HG03103 (cell line): ENCODE results near the gene CHRNA7.

ENCODE experiments used
- ATAC-seq: cut with Tn5 transposase; IDR thresholded peaks from one replicate; pipeline ENCODE4 v1.9.1; 2021; ENCODE audit warnings: low read depth; ENCODE audit not compliant: unreplicated experiment

The CHRNA7 gene

GRCh38 chr15:32029862-32030781 is at the start of gene CHRNA7:
TSS of gene CHRNA7 (plus strand) at chr15:32030515. CDS start at chr15:32030595, 80 bp downstream.
- peak; percentile 87 for ATAC-seq

DNA sequence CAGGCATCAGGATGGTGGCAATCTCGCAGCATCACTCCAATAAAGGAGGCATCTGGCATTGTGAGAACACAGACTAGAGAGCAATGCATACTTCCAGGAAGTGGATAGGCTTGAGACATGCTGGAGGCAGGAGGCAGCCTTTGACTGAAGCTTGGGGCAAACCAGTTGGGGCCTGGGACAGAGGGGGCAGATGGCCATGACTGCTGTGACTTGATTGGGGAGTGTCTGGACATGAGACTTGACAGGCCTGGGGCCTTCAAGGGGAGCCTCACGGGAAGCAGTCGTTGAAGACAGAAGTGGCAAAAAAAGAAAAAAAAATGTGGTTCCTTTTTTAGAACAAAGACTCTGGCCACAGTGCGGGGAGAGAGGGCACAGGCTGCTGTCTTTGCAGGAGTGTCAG is 44.7 kb upstream of the CHRNA7 start:
- no peak for ATAC-seq

GRCh38 chr15:31993062-31993461 is 37.3 kb upstream of the CHRNA7 start:
- ATAC-seq = no peak

DNA sequence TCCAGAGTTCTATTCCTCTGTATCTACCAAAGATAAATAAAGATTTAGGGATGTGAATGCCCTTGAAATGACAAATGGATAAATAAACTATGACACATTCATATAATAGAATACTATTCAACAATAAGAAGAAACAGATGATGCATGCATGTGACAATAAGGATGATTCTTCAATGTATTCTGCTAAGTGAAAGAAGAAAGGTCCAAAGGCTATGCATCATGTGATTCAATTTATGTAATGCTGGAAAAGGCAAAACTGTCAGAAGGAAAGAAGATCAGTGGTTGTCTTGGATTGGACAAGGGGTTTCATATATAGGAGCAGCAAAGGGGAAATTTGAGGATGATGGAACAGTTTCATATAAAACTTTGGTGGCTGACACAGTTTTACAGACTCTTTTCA is 32.6 kb upstream of the CHRNA7 start:
- no peak for ATAC-seq

DNA sequence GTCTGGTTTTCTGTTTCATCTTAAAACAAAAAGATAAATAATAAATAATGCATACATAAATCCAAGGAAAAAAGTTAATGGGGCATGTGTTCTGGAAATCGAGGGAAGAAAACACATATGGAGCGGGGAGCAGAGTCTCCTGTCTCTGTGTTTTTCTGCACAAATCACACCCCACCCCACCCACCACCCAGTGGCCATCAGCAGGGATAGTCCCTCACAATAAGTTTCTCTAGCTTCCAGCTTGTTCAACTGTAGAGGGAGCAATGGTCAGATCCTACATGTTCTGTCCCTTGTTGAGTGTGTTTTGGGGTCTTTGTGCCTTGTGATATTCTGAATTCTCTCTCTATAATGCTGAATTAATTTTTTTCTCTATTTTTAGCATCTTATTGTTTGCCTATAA is 26.8 kb upstream of the CHRNA7 start:
- ATAC-seq = no peak

GRCh38 chr15:32004249-32004648 is 26.1 kb upstream of the CHRNA7 start:
- ATAC-seq = no peak

GRCh38 chr15:32007355-32007960 is 22.9 kb upstream of the CHRNA7 start:
- no peak for ATAC-seq

- ATAC-seq = no peak
Measured at GRCh38 chr15:32014953-32015352, 15.4 kb upstream of the CHRNA7 start.

DNA sequence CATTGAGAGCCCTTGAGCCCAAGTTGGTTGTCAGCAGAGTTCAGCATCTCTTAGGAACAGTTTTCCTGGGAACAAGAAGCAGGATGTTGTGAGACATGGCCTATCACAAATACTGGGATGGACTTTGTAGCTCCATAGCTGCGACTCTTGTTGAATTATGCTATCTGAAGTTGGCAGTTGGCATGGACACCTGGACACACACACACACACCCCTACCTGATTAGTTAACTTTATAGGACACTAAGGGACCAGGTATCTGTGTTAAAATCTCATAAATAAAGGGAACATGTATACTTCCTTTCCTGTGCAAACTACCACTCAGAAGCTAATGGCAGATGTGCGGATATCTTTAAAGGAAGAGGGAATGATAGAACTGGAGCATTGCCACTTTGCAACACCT is 10.2 kb upstream of the CHRNA7 start:
- no peak for ATAC-seq

- ATAC-seq = no peak
Measured at GRCh38 chr15:32028921-32029320, 1.4 kb upstream of the CHRNA7 start.

GRCh38 chr15:32029409-32029861 is 880 bp upstream of the CHRNA7 start:
- ATAC-seq = no peak

- ATAC-seq = peak; percentile 14
Measured at GRCh38 chr15:32030795-32031194, 480 bp downstream of the CHRNA7 start.

DNA sequence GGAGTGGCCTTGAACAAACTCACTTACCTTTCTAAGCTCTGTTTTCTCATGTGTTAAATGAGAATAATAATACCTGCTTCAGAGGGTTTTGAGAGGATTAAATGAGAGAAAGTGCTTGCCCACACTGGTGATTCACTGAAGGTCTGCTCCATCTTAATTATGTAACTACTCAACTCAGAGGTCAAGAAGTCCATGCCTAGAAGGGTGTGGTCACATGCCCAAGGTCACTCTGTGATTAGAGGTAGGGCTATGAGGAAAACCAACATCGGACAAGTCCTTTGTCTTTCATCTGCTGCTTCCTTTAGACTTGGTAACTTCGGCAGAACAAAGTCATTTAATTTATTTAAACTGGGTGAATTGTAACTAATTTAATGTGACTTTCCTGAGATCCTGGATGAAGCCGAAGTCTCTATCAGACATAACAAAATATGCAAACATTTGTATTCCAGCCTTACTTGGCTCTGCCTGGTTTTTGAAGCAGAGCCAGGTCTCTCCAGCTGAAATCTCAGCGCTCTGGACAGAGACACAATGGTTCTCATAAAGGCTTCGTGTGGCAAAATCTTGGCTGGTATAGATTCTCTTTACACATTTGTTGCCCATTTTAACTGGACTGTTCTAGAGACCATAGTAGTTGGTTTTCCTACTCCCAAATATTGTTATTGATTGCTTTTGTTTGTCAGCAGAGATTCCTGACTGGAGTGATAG is 3.0 kb downstream of the CHRNA7 start:
- ATAC-seq = no peak

DNA sequence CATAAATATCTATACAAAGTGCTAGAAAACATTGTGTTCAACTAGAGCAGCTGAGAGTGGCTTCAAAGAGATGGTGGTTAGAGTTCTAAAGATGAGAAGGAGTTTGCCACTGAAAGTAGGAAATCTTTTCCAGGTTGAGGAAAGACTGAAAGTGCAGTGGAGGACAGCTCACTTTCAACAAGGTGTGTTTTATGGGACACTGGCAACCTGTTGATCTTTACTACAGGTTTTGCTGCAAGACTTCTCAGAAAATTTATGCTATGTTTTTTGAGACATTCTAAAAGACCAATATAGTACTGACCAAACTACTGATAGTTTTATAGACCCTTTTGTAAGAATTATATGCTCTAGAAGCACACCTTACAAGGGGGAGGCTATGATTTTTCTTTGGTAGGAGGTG is 3.8 kb downstream of the CHRNA7 start:
- ATAC-seq = no peak

DNA sequence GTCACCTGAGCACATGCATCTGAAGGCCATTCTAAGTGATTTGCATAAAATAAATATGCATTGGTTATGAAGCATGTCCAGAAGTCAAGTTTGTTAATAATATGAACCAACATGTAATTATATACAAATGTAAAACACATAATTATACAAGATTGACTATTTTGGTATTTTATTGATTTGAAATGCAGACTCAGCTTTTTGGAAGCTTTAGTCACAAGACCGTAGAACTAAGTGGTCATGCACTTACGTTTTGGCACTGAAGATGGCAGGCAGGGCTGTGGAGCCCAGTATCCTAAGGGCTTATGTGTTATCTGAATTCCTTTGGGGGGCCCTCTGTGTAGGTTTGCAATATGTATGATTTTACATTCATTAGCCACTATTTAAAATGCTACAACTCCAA is 5.0 kb downstream of the CHRNA7 start:
- ATAC-seq = no peak

GRCh38 chr15:32036971-32037370 is 6.7 kb downstream of the CHRNA7 start:
- no peak for ATAC-seq

- ATAC-seq = no peak
Measured at GRCh38 chr15:32041294-32041693, 11.0 kb downstream of the CHRNA7 start.

DNA sequence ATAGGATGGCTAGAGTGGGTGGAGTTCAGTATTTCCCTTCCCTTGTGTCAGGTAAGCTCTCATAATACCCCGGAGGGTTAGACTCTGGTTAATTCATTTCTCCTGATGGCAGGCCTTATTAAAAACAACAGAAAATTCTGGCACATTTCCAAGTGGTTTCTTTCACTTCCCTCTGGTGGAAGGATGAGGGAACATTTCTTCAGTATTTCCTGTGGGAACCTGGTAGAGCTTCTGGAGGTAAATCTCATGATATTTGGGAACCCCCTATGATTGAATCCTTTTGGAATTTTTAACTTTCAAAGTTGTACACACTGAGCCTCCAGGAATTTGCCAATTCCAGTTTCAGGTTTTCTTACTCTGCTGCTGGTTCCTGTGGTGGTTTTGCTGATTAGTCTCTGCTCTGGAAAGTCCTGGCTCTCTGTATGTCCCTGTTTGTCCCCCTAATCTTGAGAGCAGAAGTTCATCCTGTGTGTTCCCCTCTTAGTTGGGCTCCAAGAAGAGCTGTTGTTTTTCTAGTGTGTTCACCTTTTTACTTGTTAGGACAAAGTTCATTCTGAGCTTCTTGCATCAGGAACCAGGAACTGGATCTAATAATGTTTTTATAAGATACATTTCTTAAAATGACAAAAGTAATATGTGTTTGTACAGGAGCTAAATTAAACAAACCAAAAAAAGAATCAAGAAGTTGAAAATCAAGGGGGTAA is 12.1 kb downstream of the CHRNA7 start:
- no peak for ATAC-seq

DNA sequence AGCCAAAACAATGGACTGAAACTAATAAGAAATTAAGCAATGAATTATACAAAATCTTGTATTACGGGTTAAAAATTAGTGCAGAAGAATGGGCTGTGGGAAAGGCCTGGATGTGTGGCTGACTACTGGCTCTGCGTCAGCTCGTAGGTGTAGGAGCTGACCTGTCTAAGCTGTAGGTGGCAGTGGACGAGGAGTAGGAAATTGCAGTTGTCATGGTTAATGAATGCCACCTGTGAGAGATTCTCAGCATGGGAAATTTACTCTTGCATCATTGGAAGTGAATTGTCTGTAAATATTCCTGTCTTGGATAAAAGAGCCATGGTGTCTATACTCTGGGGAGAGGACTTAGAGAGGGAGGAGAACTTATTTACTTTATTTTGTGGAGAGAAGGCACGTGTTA is 23.4 kb downstream of the CHRNA7 start:
- ATAC-seq = no peak

DNA sequence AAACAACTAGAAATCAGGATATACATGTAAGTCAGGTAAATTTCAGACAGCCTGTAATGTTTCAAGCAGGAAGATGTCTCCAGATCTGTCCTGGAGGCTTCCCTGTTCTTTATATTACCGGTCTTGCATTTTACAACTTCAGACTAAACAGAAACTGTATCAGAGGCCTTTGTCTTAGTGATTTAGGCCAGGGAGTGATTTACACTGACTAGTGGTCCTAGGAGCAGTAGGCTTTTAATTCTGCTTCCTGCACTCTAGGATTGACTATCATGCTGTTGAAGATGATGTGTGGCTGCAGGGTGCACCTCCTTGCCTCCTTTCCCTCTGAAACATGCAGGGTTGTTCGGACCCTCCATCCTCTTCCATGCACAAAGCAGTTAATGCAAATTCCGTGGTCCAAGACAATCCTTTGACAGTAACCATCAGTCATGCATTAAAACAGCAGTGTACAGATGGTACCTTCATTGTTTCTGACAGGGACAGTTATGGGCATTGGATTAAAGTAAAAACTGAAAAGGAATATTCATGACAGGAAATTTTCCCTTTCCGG is 27.6 kb downstream of the CHRNA7 start:
- ATAC-seq = no peak
